SKM-1 (cell line): ENCODE measurements around the gene FUT7.

Experiments used
- DNase-seq: peaks from one replicate; lab custom pipeline; 2025; ENCODE audit not compliant: unreplicated experiment; lab: John Stamatoyannopoulos, UW

FUT7 gene

GRCh38 chr9:137031904-137032640, at the start of gene FUT7:
Gene FUT7, minus strand, starts transcription at chr9:137032088. Its CDS starts 97 bp downstream, at chr9:137031991.
- DNase-seq, result peak; percentile 27

DNA sequence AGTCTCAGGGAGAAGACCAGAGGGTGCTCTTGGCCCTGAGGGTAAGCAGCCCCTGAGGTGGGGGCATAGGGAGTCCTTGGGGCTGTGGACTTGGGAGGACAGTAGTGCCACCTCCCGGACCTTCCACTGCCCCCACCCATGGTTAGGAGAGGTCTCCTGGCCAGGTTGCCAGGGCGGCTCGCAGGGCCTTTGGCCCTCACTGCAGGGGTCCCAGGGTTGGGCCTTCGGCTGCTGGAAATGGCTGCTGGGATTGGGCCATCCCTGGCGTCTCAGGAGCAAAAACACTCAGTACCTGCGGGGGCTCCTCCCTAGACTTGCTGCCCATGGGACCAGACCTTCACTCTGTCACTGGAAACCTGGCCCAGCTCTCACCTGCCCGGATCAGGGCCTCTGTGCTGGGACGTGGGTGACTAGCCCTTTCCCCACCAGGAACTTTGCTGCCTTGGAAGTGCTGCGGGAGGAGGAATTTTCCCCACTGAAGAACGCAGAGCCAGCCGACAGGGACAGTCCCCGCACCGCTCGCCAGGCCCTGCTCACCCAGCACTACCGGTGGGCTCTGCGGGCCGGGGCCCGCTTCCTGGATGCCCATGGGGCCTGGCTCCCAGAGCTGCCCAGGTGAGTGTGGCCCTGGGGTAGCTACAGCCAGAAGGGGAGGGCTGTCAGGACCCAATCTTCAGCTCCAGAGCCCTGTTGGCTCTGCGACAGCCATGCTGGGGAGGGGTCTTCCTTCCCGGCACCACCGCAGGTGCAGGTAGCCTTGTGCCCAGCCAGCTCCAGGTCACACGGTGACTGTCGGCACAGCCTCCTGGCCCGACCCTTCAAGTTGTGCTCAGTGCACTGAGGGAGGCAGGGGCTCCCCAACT, 48.6 kb upstream of the FUT7 start:
- DNase-seq, result no peak

DNA sequence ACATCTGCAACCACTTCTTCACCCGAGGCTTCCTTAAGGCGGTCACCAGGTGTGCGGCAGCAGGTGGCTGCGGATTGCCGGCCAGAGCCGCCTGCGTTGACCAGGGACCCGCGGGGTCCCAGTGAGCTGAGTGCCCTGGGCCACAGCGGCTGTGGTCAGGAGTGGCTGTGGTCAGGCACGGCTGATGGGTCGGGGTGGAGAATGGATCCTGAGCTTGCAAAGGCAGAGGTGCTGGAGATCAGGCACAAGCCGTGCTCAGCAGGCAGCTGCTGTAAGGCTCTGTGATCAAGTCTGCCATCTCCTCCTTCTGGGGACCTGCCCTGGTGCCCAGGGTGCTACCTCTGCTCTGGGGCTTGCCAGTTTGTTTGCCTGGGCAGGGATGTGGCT, 47.5 kb upstream of the FUT7 start:
- no peak for DNase-seq

- no peak for DNase-seq
These were observed 47.0 kb upstream of the FUT7 start for GRCh38 chr9:137078701-137079400.

- no peak for DNase-seq
These were observed 46.1 kb upstream of the FUT7 start for GRCh38 chr9:137077758-137078693.

- DNase-seq, result no peak
These were observed 45.3 kb upstream of the FUT7 start, which contains the start of gene UAP1L1 for GRCh38 chr9:137077010-137077747. Gene UAP1L1, plus strand, starts transcription at chr9:137077517. Its CDS starts 16 bp downstream, at chr9:137077533.

DNA sequence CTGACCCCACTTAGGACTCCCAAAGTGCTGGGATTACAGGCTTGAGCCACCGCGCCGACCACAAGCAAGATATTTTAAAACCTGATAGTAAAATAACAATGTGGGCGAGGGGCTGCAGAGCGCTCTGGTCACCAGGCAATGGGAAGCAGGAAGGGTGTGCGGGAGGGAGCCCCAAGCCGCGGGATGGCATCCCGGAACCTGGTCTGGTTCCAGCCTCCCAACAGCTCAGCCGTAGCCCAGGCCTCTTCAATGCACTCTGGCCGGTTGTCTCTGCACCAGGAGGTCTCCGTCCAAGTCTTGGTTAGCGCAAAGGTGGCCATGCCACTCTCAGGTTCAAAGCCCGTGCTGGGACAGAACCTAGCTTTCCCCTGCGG, 44.7 kb upstream of the FUT7 start:
- no peak for DNase-seq

DNA sequence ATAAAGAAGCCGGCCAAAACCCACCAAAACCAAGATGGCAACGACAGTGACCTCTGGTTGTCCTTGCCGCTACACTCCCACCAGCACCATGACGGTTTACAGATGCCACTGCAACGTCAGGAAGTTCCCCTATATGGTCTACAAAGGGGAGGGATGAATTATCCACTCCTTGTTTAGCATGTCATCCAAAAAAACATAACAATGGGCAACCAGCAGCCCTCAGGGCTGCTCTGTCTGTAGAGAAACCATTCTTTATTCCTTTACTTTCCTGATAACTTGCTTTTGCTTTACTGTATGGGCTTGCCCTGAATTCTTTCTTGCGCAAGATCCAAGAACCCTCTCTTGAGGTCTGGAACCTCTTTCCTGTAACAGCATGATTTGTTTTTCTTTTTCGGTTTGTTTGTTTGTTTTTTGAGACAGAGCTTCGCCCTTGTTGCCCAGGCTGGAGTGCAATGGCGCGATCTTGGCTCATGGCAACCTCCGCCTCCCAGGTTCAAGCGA, 43.4 kb upstream of the FUT7 start:
- DNase-seq, result no peak

DNA sequence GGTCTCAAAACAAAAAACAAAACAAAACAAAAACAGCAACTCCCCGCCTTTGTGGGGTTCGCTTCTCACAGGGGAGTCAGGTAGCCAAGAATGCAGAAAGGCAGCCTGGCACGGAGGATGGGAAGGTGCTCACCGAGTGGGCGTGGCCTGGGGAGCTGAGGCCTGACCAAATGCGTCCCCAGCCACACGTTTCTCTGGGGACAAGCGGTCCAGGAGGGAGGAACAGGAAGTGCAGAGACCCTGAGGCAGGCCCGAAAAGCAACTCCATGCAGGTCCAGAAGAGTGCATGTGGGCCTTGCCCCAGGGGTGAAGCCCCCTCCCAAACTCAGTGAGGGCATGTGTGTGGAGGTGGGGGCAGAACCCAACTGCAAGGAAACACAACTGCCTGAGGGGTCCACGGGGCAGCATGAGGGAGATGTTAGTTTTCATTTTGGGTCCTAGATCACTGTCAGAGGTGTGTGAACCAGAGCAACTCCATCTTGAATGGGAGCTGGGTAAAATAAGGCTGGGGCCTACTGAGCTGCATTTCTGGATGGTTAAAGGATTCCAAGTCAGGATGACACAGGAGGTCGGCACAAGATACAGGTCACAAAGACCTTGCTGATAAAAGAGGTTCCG, 42.9 kb upstream of the FUT7 start:
- DNase-seq, result no peak

DNA sequence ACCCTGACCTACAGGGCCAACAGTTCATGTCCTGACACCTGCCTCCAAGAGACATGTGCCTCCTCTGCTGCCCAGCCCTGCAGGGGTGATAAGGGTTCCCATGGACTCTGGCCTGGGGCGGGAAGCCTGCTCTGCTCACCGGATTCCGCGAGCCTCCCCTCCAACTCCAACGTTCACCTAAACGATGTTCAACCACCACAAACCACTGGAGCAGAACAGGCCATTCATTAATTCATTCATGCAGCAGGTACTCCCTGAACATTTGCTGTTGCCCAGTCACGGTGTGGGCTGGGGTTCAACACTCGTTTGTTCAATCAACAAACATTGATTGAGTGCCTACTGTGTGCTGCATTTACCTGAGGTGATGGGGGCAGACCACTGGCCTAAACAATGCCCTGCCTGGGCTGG, 42.1 kb upstream of the FUT7 start:
- no peak for DNase-seq

DNA sequence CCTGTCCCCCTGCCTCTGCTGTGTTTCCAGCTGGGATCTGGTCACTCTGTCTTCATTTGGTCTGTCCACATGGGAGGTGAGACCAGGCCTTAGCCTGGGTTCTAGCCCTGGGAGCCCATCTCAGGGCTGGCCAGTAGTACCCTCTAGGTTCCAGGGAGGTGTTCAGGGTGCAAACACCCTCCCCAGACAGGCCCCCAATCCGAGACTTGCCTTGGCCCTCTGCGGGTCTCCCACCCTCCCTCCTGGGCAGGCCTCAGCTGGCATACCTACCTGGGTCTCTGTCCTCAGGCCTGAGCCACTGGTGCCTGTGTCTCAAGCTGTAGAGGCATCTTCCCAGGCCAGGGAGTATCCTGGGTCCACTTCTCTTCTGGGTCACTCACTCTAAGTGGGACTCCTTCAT, 39.4 kb upstream of the FUT7 start:
- no peak for DNase-seq

- no peak for DNase-seq
These were observed 39.0 kb upstream of the FUT7 start for GRCh38 chr9:137070906-137071275.

DNA sequence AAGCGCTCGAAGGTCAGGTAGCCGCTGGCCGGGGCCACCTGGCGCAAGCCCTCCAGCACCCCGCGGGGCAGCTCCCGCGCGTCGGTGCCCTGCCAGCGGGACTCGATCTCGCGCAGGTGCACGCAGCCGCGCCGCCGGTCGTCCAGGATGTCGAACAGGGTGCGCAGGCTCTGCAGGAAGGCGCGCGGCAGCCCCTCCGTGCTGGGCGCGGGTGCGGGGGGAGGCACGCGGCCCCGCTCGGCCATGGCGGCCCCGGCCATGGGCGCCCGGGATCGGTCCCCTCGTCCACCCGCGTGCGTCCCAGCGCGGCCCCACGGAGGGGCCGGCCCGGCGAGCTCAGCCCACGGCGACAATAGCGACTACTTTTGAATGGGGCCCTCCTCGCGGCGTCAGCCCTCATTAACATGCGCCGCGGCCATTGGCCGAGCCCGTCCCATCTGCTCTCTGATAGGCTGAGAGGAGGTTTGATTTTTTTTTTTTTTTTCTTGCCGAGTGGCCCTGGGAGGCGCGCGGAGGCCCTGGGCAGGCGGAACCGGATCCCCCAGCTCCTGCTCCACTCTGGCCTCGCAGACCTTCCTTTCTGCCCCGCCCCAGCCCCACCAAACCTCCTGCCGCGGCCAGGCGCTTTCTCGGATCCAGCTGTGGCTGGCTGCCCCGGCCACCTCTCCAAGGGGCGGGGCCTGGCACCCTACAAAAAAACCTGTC, 38.5 kb upstream of the FUT7 start, which contains the start of gene SAPCD2:
SAPCD2 (minus strand) TSS at position 357 of the 705 bp plus-strand sequence; CDS start at position 260, 97 bp downstream.
- DNase-seq, result peak; percentile 80

- DNase-seq, result no peak
These were observed 37.7 kb upstream of the FUT7 start for GRCh38 chr9:137069508-137070091.

DNA sequence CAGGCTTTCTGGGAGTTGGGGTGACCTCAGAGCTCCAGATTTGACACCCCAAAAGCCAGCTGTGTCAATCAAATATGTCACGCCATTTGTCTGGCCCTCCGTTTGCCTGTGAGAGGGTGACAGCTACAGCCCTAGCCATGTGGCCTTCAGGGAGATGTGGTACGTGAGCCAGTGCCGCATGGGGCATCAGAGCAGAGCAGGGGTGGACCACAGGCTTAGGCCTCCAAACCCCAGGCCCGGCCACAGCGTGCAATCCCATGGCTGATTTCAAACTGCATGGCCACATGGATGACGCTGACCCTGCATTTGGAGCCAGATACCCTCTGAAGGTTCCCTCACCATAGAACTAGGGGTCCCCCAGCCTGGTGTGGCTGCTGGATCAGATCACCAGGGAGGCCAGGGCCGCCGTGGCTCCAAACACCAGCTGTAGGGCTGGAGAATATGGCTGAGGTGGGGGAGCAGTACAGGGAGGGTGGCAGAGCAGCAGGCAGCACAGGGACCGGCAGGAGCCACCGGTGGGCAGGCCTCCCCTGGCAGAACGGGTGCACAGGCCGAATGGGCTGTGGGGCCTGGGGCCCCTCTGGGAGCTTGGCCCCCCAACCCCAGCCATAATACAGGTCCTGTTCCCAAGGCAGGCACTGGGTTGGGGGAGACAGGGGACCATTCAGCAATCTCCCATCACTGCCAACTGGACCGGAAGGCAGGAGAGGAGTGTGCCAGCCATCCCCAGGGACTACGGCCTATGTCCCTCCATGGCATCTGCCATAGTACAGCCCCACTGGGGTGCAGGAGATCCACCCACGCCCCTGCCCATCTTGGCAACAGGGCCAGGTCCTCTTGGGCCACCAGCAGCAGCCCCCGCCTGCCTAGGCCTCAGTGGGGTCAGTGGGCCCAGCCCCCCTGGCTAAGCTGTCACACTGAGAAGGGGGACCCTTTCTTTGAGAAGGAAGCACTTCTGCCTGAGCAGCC, 36.9 kb upstream of the FUT7 start:
- DNase-seq, result no peak

GRCh38 chr9:137067860-137068538, 36.1 kb upstream of the FUT7 start:
- DNase-seq, result peak; percentile 51
